CD4-positive, alpha-beta memory T cell (primary cell): Measurements from ENCODE around the gene CREM. TPM values are rescaled to one million over a fixed set of nuclear protein-coding genes. Genes with fewer than 3 reads are reported as not detected.
"Not testable (repeated sequence)": the region's sequence is repeated elsewhere in the genome, so short reads cannot be mapped to it uniquely, and the experiment has no call there.

ENCODE experiments used
- CTCF ChIA-PET: fragments of 350-600 bp; sonication (Branson Sonifier 250); formaldehyde crosslinking; loops from one replicate; lab custom pipeline; 2021; ENCODE audit warnings: inconsistent platforms; ENCODE audit not compliant: partially characterized antibody; lab: Charles Lee
- POLR2A ChIA-PET: fragments of 350-600 bp; sonication (Branson Sonifier 250); formaldehyde crosslinking; loops from one replicate; lab custom pipeline; 2021; ENCODE audit not compliant: partially characterized antibody; lab: Charles Lee
- DNase-seq, 5 donors: peaks; one replicate each; pipeline versions ENCODE4 v3.0.0 to v3.0.0-alpha.2; 2020 to 2022; ENCODE audit warnings: mixed read lengths in 1 of 5
- H3K27ac ChIP-seq: one replicate; pipeline ENCODE4 v1.7.0; 2013; ENCODE audit warnings: low read depth, low read length
- H3K27me3 ChIP-seq: 2 replicates; pipeline ENCODE4 v1.7.0; 2013; ENCODE audit warnings: mild to moderate bottlenecking, low read length, moderate library complexity; ENCODE audit not compliant: insufficient read depth
- H3K36me3 ChIP-seq: 2 replicates; pipeline ENCODE4 v1.7.0; 2013; ENCODE audit warnings: mild to moderate bottlenecking, low read length, moderate library complexity; ENCODE audit not compliant: insufficient read depth
- H3K4me1 ChIP-seq: 2 replicates; pipeline ENCODE4 v1.7.0; 2013; ENCODE audit warnings: mild to moderate bottlenecking, low read length, moderate library complexity; ENCODE audit not compliant: insufficient read depth
- H3K4me3 ChIP-seq, 2 donors: one replicate each; pipeline ENCODE4 v1.7.0; 2013; ENCODE audit warnings: low read length in 2 of 2, mild to moderate bottlenecking in 1 of 2
- H3K9me3 ChIP-seq, 2 donors: one replicate each; pipeline ENCODE4 v1.7.0; 2013; ENCODE audit warnings: low read length in 2 of 2, control low read depth in 1 of 2; ENCODE audit not compliant: control insufficient read depth in 1 of 2
- H3K27ac Mint-ChIP-seq, 7 donors: one replicate each; pipeline ENCODE4 v1.8.0; 2020 to 2021; ENCODE audit warnings: mixed read lengths in 7 of 7, mild to moderate bottlenecking in 6 of 7, inconsistent platforms in 3 of 7, moderate library complexity in 3 of 7
- H3K27me3 Mint-ChIP-seq, 2 donors: one replicate each; pipeline ENCODE4 v1.8.0; 2020 to 2021; ENCODE audit warnings: mixed read lengths in 2 of 2
- H3K36me3 Mint-ChIP-seq, 2 donors: one replicate each; pipeline ENCODE4 v1.8.0; 2020 to 2021; ENCODE audit warnings: mixed read lengths in 2 of 2, inconsistent platforms in 1 of 2, mild to moderate bottlenecking in 1 of 2
- H3K4me1 Mint-ChIP-seq, 4 donors: one replicate each; pipeline ENCODE4 v1.8.0; 2020 to 2021; ENCODE audit warnings: mixed read lengths in 4 of 4, mild to moderate bottlenecking in 1 of 4
- H3K4me3 Mint-ChIP-seq, 8 donors: one replicate each; pipeline ENCODE4 v1.8.0; 2020 to 2021; ENCODE audit warnings: mixed read lengths in 8 of 8, mild to moderate bottlenecking in 7 of 8, moderate library complexity in 6 of 8, inconsistent platforms in 3 of 8
- H3K9me3 Mint-ChIP-seq, 8 donors: one replicate each; pipeline ENCODE4 v1.8.0; 2020 to 2021; ENCODE audit warnings: mixed read lengths in 8 of 8, mild to moderate bottlenecking in 5 of 8, inconsistent platforms in 3 of 8, moderate library complexity in 1 of 8
- intact Hi-C: fragments of 100-400 bp; cut with micrococcal nuclease; formaldehyde crosslinking; loops from one replicate; pipeline ENCODE4 v1.15.1; 2023
- polyA plus RNA-seq, 2 donors: library from polyadenylated mRNA; unstranded; fragments of 300-500 nt; fragmentation: Illumina TruSeq; gene quantifications; one replicate each; pipeline ENCODE4 v1.2.3, GENCODE V29; 2021
- total RNA-seq, 2 experiments: library from RNA; stranded (reverse); gene quantifications; one replicate each; pipeline ENCODE4 v1.2.3, GENCODE V29; 2021

Gene CREM
- 10 to 100 TPM; 17.8 to 22.3 TPM for total RNA-seq
- 10 to 100 TPM; 30.6 to 66.4 TPM for polyA plus RNA-seq

- POLR2A ChIA-PET, result interaction anchor here (0.6 to 5.7 kb wide), 24 partner anchors 8 to 394 kb away, joined by 3 to 248 read pairs (median 5); partner anchors contain the start of gene CUL2
- H3K4me1 Mint-ChIP-seq, result peaks cover 22 to 59% (median 33%) of the 10 kb centered on the region in 4 donors
- no peaks in the 10 kb centered on the region for H3K27me3 Mint-ChIP-seq
- intact Hi-C loops, result loop anchor here (1.0 to 10.0 kb wide), 7 partner anchors 23 to 514 kb away; partner anchors contain the start of genes CCNY and CUL2
- H3K27ac Mint-ChIP-seq, result peak within 1 kb of the TSS; percentile 95 to 99 (median 98)
- peak within 1 kb of the TSS; percentile 85 to 94 (median 90) for H3K4me3 Mint-ChIP-seq
- peak within 1 kb of the TSS; percentile 77 to 95 for H3K4me3 ChIP-seq
- H3K9me3 Mint-ChIP-seq, result peaks cover 0 to 1% (median 0%) of the 10 kb centered on the region in 8 donors
- no peaks in the 10 kb centered on the region for H3K27me3 ChIP-seq
- H3K4me1 ChIP-seq, result peaks cover 44% of the 10 kb centered on the region
- peak within 1 kb of the TSS; percentile 99 for H3K27ac ChIP-seq
- peak; percentile 98 to 99 (median 99) for DNase-seq
- H3K36me3 Mint-ChIP-seq, result peaks cover 0 to 13% of the 10 kb centered on the region in 2 donors
- H3K9me3 ChIP-seq, result no peaks in the 10 kb centered on the region
- CTCF ChIA-PET, result interaction anchor here (0.7 to 15.5 kb wide), 12 partner anchors 8 to 208 kb away, joined by 3 to 377 read pairs (median 6); no protein-coding TSS in a partner anchor
- H3K36me3 ChIP-seq, result no peaks in the 10 kb centered on the region
Observed at GRCh38 chr10:35126530-35127288, at the start of gene CREM. TSS of gene CREM (plus strand) at chr10:35126846. CDS start at chr10:35137836, 10,990 bp downstream.

- Histone ChIP-seq H3K4me3 (no peak overlapping the region), H3K4me1 (peaks cover 18% of the 10 kb centered on the region), H3K27ac (no peak overlapping the region), H3K36me3 (no peaks in the 10 kb centered on the region), H3K27me3 (no peaks in the 10 kb centered on the region), H3K9me3 (no peaks in the 10 kb centered on the region)
- Mint-ChIP-seq H3K9me3 (no peaks in the 10 kb centered on the region), H3K36me3 (peaks cover 32 to 34% of the 10 kb centered on the region in 2 donors), H3K27ac (peak overlapping the region in 2 of 7 donors; percentile 2 to 65), H3K27me3 (no peaks in the 10 kb centered on the region), H3K4me3 (no peak overlapping the region), H3K4me1 (peaks cover 26 to 55% (median 45%) of the 10 kb centered on the region in 4 donors)
- DNase-seq, result no peak
- ChIA-PET POLR2A (no interaction called here), CTCF (no interaction called here)
- intact Hi-C loops, result no loop called here
Observed at GRCh38 chr10:35079265-35079664, 47.4 kb upstream of the CREM start.

GRCh38 chr10:35079763-35080162 is 46.9 kb upstream of the CREM start:
- Mint-ChIP-seq H3K36me3 (peaks cover 34 to 37% of the 10 kb centered on the region in 2 donors), H3K27me3 (no peaks in the 10 kb centered on the region)
- CTCF ChIA-PET, result no interaction called here

GRCh38 chr10:35080261-35080660 is 46.4 kb upstream of the CREM start:
- POLR2A ChIA-PET, result interaction anchor here (2.2 kb wide), 1 partner anchor 10 kb away, joined by 5 read pairs; the partner anchor contains the start of gene CUL2
- intact Hi-C loops, H3K9me3 ChIP-seq, H3K36me3 ChIP-seq, H3K27me3 Mint-ChIP-seq, H3K4me3 ChIP-seq, DNase-seq, H3K4me3 Mint-ChIP-seq, H3K9me3 Mint-ChIP-seq, H3K27ac Mint-ChIP-seq, H3K27me3 ChIP-seq, H3K27ac ChIP-seq, CTCF ChIA-PET: not testable (repeated sequence)
- Mint-ChIP-seq H3K36me3 (peaks cover 32 to 37% of the 10 kb centered on the region in 2 donors), H3K4me1 (peaks cover 24 to 49% (median 41%) of the 10 kb centered on the region in 4 donors)
- H3K4me1 ChIP-seq, result peaks cover 17% of the 10 kb centered on the region

More at GRCh38 chr10:35079763-35080162, 46.9 kb upstream of the CREM start:
- DNase-seq, result no peak
- POLR2A ChIA-PET, result interaction anchor here (2.2 kb wide), 1 partner anchor 10 kb away, joined by 5 read pairs; the partner anchor contains the start of gene CUL2
- Histone ChIP-seq H3K27me3 (no peaks in the 10 kb centered on the region), H3K4me1 (peaks cover 20% of the 10 kb centered on the region), H3K4me3 (no peak overlapping the region), H3K27ac (no peak overlapping the region), H3K36me3 (no peaks in the 10 kb centered on the region), H3K9me3 (no peaks in the 10 kb centered on the region)
- Mint-ChIP-seq H3K4me1 (peaks cover 26 to 54% (median 45%) of the 10 kb centered on the region in 4 donors), H3K9me3 (no peaks in the 10 kb centered on the region), H3K27ac (peak overlapping the region in 1 of 7 donors; percentile 43), H3K4me3 (no peak overlapping the region)
- intact Hi-C loops, result no loop called here

- no peaks in the 10 kb centered on the region for H3K27me3 Mint-ChIP-seq
- DNase-seq, result no peak
- peaks cover 40 to 76% (median 60%) of the 10 kb centered on the region in 4 donors for H3K4me1 Mint-ChIP-seq
- H3K9me3 Mint-ChIP-seq, result peaks cover 0 to 2% (median 0%) of the 10 kb centered on the region in 8 donors
- peaks cover 37 to 39% of the 10 kb centered on the region in 2 donors for H3K36me3 Mint-ChIP-seq
- H3K4me1 ChIP-seq, result peaks cover 45% of the 10 kb centered on the region
- ChIA-PET POLR2A (no interaction called here), CTCF (interaction anchor here (1.3 kb wide), 1 partner anchor 134 kb away, joined by 3 read pairs; no protein-coding TSS in a partner anchor)
- intact Hi-C loops, result no loop called here
- no peak overlapping the region for H3K27ac ChIP-seq
- peak overlapping the region in 1 of 8 donors; percentile 30 for H3K4me3 Mint-ChIP-seq
- H3K27ac Mint-ChIP-seq, result no peak overlapping the region
- H3K4me3 ChIP-seq, result no peak overlapping the region
- H3K9me3 ChIP-seq, result no peaks in the 10 kb centered on the region
- no peaks in the 10 kb centered on the region for H3K36me3 ChIP-seq
- no peaks in the 10 kb centered on the region for H3K27me3 ChIP-seq
Observed at GRCh38 chr10:35083242-35083641, 43.4 kb upstream of the CREM start.

- intact Hi-C loops, result loop anchor here (1.0 to 5.0 kb wide), 3 partner anchors 37 to 248 kb away; partner anchors contain the start of genes CCNY and CREM
- Histone ChIP-seq H3K27ac (peak overlapping the region; percentile 89), H3K27me3 (no peaks in the 10 kb centered on the region), H3K4me3 (peak overlapping the region; percentile 47 to 90), H3K9me3 (no peaks in the 10 kb centered on the region), H3K36me3 (no peaks in the 10 kb centered on the region), H3K4me1 (peaks cover 49% of the 10 kb centered on the region)
- DNase-seq, result peak; percentile 23 to 53 (median 33)
- Mint-ChIP-seq H3K27ac (peak overlapping the region; percentile 94 to 97 (median 95)), H3K4me1 (peaks cover 37 to 57% (median 45%) of the 10 kb centered on the region in 4 donors), H3K9me3 (peaks cover 0 to 4% (median 0%) of the 10 kb centered on the region in 8 donors), H3K36me3 (peaks cover 7 to 26% of the 10 kb centered on the region in 2 donors), H3K27me3 (peaks cover 0 to 1% of the 10 kb centered on the region in 2 donors), H3K4me3 (peak overlapping the region; percentile 94 to 99 (median 96))
- ChIA-PET CTCF (interaction anchor here (1.0 to 2.4 kb wide), 2 partner anchors 15 to 128 kb away, joined by 3 to 8 read pairs; no protein-coding TSS in a partner anchor), POLR2A (interaction anchor here (1.3 to 4.1 kb wide), 9 partner anchors 9 to 247 kb away, joined by 4 to 45 read pairs (median 5); partner anchors contain the start of genes CCNY and CREM)
Observed at GRCh38 chr10:35089611-35090161, 37.0 kb upstream of the CREM start.
